Nucleus accumbens (tissue), 56 donors: ENCODE results near the gene ANO9.

Source experiments
- DNase-seq, 56 donors: peaks; one replicate each; lab custom pipeline; 2025; lab: John Stamatoyannopoulos, UW

ANO9 gene

DNA sequence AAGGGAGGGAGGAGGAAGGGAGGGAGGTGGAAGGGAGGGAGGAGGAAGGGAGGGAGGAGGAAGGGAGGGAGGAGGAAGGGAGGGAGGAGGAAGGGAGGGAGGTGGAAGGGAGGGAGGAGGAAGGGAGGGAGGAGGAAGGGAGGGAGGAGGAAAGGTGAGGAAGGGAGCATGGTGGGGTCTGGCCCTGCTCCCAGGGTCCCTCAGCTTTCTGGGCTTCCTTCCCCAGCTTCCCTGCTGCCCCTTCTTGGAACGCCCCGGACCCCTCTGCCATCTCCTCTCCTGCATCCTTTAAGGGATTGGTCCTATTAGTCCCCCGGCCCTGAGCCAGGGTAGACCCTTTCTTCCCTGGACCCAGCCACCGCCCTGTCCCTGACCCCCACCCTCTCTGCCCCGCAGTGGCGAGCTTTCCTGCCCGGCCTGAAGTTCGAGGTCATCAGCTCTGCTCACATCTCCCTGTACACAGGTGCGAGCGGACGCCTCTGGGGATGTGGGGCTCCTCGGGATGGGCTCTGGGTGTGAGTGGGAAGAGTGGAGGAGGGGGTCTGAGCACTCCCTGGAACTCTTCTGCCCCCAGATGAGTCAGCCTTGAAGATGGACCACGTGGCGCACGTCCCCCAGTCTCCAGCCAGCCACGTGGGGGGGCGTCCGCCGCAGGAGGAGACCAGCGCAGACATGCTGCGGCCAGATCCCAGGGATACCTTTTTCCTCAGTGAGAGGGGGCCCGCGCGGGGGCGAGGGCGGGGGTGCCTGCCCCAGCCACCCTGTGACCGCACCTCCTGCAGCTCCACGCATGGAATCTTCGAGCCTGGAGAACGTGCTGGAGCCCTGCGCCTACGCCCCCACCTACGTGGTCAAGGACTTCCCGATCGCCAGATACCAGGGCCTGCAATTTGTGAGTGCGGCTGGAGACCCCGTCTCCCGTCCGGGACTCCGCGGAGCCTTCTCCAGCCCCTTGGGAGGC, 66.5 kb downstream of the ANO9 start:
- no peak for DNase-seq

DNA sequence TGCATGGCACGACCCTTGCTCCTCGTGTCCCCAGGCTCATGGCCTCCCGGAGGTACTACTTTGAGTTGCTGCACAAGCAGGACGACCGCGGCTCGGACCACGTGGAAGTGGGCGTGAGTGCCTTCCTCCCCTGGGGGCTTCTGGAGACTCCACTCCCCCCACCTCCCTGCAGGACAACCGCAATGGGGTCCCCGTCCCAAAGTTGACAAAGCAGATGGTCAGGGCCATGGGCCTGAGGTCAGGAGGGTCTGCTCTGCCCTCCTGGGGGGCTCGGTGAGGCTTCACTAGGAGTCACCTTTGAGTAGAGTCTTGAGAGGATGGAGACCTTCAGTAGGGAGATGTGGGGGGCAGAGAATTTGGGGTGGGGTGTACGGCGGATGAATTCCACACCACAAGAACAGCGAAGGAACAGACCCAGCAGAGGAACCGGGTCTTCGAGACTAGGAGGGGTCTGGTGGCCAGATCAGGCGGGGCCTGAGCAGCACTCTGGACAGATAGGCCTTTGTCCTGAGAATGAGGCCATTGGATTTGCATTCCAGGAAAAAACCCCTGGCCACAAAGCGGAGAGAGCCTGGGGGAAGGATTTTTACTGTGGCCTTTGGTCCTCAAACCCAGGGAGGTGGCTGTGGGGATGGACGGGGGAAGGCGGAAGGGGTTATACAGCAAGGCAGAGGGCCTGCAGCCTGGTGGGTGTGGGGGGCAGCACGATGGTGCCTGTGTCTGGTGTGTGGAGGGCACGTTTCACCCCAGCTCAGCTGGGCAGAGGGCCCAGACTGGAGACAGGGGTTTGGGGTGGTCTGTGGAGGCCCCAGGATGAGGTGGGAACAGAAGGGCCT, 67.9 kb downstream of the ANO9 start:
- peak in 36 of 56 donors; percentile 16 to 73 (median 41) for DNase-seq

DNA sequence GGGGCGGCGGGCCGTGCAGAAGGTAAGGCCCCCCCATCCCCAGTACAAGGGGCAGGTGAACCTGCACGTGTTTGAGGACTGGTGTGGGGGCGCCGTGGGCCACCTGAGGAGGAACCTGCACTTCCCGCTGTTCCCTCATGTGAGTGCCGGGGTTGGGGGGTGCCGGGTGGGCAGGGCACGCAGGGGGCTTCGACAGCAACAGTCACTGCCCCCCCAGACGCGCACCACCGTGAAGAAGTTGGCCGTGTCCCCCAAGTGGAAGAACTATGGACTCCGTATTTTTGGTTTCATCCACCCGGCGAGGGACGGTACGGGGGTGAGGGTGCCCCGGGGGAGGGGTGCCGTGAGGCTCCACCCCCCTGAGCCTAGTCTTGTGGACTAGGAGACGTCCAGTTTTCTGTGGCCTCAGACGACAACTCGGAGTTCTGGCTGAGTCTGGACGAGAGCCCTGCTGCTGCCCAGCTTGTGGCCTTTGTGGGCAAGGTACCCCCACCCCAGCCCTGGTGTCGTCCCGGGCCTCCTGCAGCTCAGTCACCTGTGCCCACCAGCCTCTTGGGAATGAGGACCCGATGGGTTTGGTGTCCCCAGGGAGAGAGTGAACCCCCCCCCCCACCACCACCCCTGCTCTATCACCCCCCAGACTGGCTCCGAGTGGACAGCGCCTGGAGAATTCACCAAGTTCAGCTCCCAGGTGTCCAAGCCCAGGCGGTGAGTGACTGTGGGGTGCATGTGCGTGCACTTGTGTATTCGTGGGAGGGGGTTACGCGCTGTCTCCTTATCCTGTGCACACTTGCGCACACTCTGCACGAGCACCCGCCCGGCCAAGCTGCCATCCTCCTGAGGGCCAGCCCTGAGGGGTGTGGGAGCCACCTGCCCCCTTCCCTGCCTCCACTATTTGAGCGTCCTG, 68.7 kb downstream of the ANO9 start:
- DNase-seq = no peak

DNA sequence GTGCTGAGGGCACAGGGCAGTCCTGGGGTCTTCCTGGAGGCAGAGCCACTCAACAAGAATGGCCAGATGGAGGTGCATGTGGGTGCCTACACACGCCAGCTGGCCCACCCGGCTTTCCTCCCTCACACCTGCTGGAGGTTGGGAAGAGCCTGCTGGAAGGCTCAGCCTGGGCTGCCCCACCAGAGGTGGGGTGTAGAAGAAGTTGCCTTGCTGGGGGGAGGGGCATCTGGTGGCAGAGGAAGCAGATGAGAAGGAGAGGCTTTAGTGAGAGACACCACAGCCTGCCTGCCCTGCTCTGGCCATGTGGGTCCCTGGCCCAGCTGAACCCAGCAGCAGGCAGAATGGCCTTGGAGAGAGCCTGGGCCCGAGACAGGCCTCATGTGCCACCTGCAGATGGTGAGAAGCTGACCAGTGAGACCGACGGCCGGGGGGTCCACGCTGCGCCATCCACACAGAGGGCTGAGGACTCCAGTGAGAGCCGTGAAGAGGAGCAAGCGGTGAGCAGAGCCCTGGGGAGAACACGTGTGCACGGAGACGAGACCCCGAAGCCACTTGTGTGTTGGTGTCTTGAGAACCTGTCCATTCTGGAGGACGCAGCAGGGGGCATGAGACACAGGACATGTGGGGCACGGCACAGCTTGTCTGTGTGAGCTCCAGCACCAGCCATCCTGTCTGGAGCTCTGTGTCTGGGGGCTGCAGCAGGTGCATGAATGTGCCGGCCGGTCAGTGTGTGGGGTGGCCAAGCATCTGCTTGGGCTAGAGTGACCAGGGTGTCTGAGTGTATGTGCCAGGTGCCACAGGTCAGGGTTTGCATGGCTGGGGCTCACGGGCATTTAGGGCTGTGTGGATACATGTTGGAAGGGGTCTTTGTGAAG, 69.9 kb downstream of the ANO9 start:
- no peak for DNase-seq

DNA sequence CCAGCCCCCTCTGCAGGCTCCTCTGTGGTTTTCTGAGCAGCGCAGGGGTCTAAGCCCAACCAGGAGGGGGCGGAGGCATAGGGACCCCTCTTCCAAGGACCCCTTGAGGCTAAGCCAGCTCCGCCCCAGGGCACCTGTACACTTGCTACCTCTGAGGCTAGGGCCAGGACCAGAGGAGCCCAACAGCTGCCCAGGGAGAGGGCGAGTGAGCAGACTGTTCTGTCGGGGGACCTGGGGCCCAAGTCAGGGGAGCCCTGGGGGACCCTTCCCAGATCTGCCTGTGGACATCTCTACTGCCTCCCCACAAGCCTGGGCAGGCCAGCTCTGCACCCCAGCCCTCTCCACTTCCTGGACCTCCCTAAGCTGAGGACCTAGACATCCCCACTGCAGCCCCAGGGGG, 70.8 kb downstream of the ANO9 start:
- DNase-seq = no peak

DNA sequence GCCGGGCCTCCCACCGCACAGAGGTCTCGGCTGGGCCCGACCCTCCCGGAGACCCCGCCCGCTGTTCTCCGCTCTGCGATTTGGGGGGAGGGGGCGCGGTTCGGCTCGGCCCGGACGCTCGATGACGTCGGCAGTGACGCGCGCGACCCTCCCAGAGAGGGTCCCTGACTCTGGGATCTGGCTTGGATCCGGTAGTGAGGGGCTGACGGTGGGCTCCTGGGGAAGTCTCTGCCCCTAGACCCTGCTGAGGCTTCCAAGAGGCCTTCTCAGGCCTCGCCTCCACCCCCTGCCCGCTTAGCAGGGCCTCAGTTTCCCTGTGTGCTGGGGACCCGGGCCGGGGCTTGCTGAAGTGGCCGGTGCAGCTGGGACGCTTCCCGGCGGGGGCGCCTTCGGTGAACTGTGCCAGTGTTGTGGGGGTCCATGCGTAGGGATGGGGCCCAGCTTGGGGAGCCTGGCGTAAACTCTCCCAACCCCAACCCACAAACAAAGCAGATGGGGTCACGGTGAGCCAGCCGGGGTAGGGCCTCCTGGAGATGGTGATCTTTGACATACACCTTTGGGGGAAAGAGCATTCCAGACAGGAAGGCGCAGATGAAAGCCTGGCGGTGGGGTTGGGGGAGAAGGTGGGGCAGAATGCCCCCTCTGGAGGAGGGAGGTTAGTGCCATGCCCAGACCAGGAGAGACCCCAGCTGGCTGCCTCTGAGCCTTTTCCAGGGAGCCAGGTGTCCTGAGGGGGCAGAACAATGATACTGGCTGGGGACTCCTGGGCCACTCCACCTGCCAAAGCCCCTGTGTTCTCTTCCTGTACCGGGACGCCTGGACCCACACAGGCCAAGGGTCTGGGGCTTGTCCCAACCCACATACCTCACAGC, 71.5 kb downstream of the ANO9 start:
- peak in 3 of 56 donors; percentile 27 to 50 (median 30) for DNase-seq

DNA sequence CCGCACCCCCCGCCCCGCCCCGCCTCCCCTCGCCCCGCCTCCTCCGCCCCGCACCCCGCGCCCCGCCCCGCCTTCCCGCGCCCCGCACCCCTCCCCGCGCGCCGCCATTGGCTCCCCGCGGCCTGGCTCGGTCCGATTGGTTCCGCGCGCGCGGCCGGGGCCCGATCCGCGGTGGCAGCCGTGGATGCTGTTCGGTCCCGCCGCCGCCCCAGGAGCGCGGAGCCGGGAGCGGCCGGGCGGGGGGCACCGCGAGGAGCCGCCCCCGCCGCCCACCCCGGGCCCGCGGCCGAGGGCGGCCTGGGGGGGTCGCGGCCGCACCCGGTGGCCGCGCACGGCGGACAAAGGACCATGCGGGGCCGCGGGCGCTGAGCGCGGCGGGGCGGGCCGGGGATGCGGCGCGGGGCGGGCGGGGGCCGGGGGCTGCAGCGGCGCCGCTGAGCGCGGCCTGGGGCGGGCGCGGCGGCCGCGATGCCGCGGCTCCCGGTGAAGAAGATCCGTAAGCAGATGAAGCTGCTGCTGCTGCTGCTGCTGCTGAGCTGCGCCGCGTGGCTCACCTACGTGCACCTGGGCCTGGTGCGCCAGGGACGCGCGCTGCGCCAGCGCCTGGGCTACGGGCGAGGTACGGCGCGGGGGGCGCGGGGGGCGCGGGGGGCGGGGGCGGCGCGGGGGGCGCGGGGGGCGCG, 72.3 kb downstream of the ANO9 start, which contains the start of gene B4GALNT4:
B4GALNT4 (plus strand) TSS at position 164 of the 683 bp plus-strand sequence; CDS start at position 469, 305 bp downstream.
- peak in 43 of 56 donors; percentile 19 to 88 (median 47) for DNase-seq

DNA sequence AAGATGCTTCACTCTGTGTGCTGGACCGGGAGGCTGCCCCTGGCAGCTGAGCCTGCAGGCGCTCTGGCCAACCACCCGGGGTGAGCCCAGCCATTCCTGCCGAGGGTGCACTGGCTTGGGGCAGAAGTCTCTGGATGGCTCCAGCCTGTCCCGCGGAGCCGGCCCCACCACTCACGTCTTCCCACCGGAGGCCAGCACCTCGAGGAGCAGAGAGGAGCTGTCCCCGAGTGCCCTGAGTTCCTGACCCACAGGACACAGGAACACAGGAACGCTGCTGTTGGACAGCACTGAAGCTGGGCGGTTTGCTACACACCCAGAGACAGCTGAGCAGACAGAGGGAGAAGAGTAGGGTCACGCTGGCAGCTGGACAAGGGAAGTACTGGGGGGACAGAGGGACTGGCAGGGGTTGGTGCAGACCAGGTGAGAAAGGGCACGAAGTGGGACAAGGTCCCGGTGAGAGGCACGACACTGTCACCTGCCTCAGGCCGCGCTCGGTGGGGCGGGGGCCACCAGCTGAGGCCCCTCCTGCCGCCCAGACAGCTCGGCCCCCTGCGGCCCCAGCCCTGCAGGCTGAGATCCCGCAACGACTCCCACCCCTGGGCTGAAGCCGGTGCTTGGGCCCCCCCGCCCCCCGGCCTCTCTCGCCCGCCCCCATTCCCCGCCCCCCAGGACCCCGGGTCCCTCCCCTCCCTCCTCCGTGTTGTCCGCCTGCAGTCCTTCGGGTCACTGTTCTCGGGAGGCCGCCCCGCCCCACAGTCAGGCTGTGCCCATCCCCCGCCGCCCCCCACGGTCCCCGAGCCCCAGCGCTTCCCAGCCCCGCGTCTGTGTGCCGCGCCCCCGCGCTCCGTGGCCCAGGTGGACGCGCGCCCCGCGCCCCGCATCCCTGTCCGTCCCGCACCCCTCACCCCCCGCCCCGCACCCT, 73.1 kb downstream of the ANO9 start:
- peak in 2 of 56 donors; percentile 12 to 26 for DNase-seq

DNA sequence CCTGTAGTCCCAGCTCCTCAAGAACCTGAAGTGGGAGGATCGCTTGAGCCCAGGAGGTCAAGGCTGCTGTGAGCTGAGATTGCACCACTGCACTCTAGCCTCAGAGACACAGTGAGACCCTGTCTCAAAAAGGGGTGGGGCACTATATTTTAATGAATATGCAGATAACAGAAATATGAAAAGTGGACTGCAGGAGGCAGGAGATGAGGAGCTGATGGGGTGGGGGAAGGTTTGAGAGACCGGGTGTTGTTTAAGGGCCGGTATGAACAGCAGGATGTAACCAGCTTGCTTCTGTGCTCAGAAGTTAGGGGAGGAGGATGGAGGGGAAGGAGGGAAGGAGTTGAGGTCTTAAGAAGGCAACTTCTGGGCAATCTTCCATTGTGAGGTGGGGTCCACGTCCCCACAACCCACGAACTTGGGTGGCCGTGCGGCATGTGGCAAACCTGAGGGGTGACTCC, 73.8 kb downstream of the ANO9 start:
- no peak for DNase-seq
